GM23338 (cell line): Measurements from ENCODE around the gene HOXC12. TPM values are rescaled to one million over a fixed set of nuclear protein-coding genes. Genes with fewer than 3 reads are reported as not detected.

ENCODE experiments used
- ATAC-seq: fragments of 200-7000 bp; cut with Tn5 transposase; 3 replicates; pipeline ENCODE4 v1.9.1; 2020
- DNase-seq: peaks from one replicate; pipeline ENCODE4 v3.0.0-alpha.2; 2015; ENCODE audit warnings: low spot score
- H2AFZ ChIP-seq: fragments of 200-600 bp; sonication (generic); 2 replicates; pipeline ENCODE4 v1.8.0; 2016; ENCODE audit warnings: antibody characterized with exemption, mild to moderate bottlenecking, moderate library complexity
- H3F3A ChIP-seq: fragments of 200-600 bp; sonication (generic); replicated peaks from 2 replicates; pipeline ENCODE4 v1.8.0; 2017; ENCODE audit warnings: antibody characterized with exemption, mixed run types, low read depth
- H3K27ac ChIP-seq: fragments of 200-600 bp; sonication (generic); 2 replicates; pipeline ENCODE4 v1.6.1; 2016; ENCODE audit warnings: low read depth
- H3K27me3 ChIP-seq: fragments of 200-600 bp; sonication (generic); 2 replicates; pipeline ENCODE4 v1.8.0; 2016; ENCODE audit warnings: mild to moderate bottlenecking, mixed run types, moderate library complexity; ENCODE audit not compliant: insufficient read depth
- H3K36me3 ChIP-seq: fragments of 200-600 bp; sonication (generic); 2 replicates; pipeline ENCODE4 v1.8.0; 2016; ENCODE audit warnings: mild to moderate bottlenecking; ENCODE audit not compliant: insufficient read depth
- H3K4me1 ChIP-seq: fragments of 200-600 bp; sonication (generic); 2 replicates; pipeline ENCODE4 v1.8.0; 2016; ENCODE audit warnings: mild to moderate bottlenecking, moderate library complexity; ENCODE audit not compliant: insufficient read depth
- H3K4me2 ChIP-seq: fragments of 200-600 bp; sonication (generic); 2 replicates; pipeline ENCODE4 v1.7.1; 2017; ENCODE audit warnings: mixed run types
- H3K4me3 ChIP-seq: fragments of 200-600 bp; sonication (generic); 2 replicates; pipeline ENCODE4 v1.6.1; 2016; ENCODE audit warnings: mixed run types
- H3K79me2 ChIP-seq: fragments of 200-600 bp; sonication (generic); replicated peaks from 2 replicates; pipeline ENCODE4 v1.8.0; 2017; ENCODE audit warnings: mild to moderate bottlenecking; ENCODE audit not compliant: insufficient read depth
- H3K9me2 ChIP-seq: fragments of 200-600 bp; sonication (generic); 2 replicates; pipeline ENCODE4 v1.8.0; 2017; ENCODE audit not compliant: insufficient read depth
- H4K20me1 ChIP-seq: fragments of 200-600 bp; sonication (generic); replicated peaks from 2 replicates; pipeline ENCODE4 v1.8.0; 2017; ENCODE audit warnings: mild to moderate bottlenecking; ENCODE audit not compliant: insufficient read depth
- H3K27ac Mint-ChIP-seq: 2 replicates; pipeline ENCODE4 v1.8.0; 2020; ENCODE audit warnings: inconsistent platforms, mild to moderate bottlenecking, moderate library complexity, mixed read lengths
- H3K27me3 Mint-ChIP-seq: 3 replicates; pipeline ENCODE4 v1.8.0; 2022; ENCODE audit warnings: low read depth, mild to moderate bottlenecking, moderate library complexity, mixed read lengths, inconsistent platforms; ENCODE audit not compliant: insufficient read depth, poor library complexity
- H3K36me3 Mint-ChIP-seq: 3 replicates; pipeline ENCODE4 v1.8.0; 2021; ENCODE audit warnings: low read depth, mild to moderate bottlenecking, inconsistent platforms, moderate library complexity, mixed read lengths
- H3K4me1 Mint-ChIP-seq: 3 replicates; pipeline ENCODE4 v1.8.0; 2020; ENCODE audit warnings: mild to moderate bottlenecking, inconsistent platforms, mixed read lengths
- H3K4me3 Mint-ChIP-seq: 3 replicates; pipeline ENCODE4 v1.8.0; 2021; ENCODE audit warnings: moderate library complexity, mild to moderate bottlenecking, inconsistent platforms, mixed read lengths
- H3K9me3 Mint-ChIP-seq: 3 replicates; pipeline ENCODE4 v1.8.0; 2020; ENCODE audit warnings: moderate library complexity, mild to moderate bottlenecking, inconsistent platforms, mixed read lengths
- CREB1 ChIP-seq: fragments of 250-450 bp; sonication (Bioruptor Pico); IDR thresholded peaks from 2 replicates; pipeline ENCODE4 v1.5.0; 2020; ENCODE audit warnings: low read depth, mild to moderate bottlenecking, moderate library complexity
- ETS1 ChIP-seq: IDR thresholded peaks from 2 replicates; pipeline ENCODE4 v1.6.1; 2016; ENCODE audit warnings: antibody characterized with exemption
- EZH2 ChIP-seq: fragments of 200-600 bp; sonication (generic); IDR thresholded peaks from one replicate; pipeline ENCODE4 v1.8.0; 2017; ENCODE audit warnings: antibody characterized with exemption, mild to moderate bottlenecking, low read depth; ENCODE audit not compliant: unreplicated experiment
- JUNB ChIP-seq: IDR thresholded peaks from one replicate; pipeline ENCODE4 v1.6.1; 2016; ENCODE audit warnings: antibody characterized with exemption; ENCODE audit not compliant: unreplicated experiment
- NANOG ChIP-seq: IDR thresholded peaks from 2 replicates; pipeline ENCODE4 v1.6.1; 2016; ENCODE audit warnings: antibody characterized with exemption, borderline replicate concordance
- POLR2AphosphoS5 ChIP-seq: IDR thresholded peaks from 2 replicates; pipeline ENCODE4 v1.6.1; 2016; ENCODE audit warnings: antibody characterized with exemption, low read depth
- ZNF331 ChIP-seq: fragments of 250-450 bp; sonication (Bioruptor Pico); IDR thresholded peaks from 2 replicates; pipeline ENCODE4 v1.5.0; 2020; ENCODE audit warnings: low read depth, mild to moderate bottlenecking, moderate library complexity
- ZNF462 ChIP-seq: fragments of 250-450 bp; sonication (Bioruptor Pico); IDR thresholded peaks from 2 replicates; pipeline ENCODE4 v1.5.0; 2020; ENCODE audit warnings: mild to moderate bottlenecking, moderate library complexity
- polyA plus RNA-seq: library from polyadenylated mRNA; unstranded; fragments of >200 nt; fragmentation: Nextera tagmentation; extraction: Ambion mirVana; gene quantifications from 2 replicates; pipeline ENCODE4 v1.2.1, GENCODE V29; 2016
- total RNA-seq: library from RNA; depleted of rRNA; stranded (reverse); fragments of >200 nt; shearing (Covaris generic); gene quantifications from 2 replicates; pipeline ENCODE4 v1.2.3, GENCODE V29; 2014

HOXC12 gene
- total and polyA plus RNA-seq, 2 experiments from 2014 or later = not detected

- no peak for TF ChIP-seq ZNF462 (CRISPR knock-in tag)
These were observed 17.6 kb upstream of the HOXC12 start (continued) for GRCh38 chr12:53937099-53937498.

- Histone ChIP-seq H3K27ac (no peak overlapping the region), H3K4me3 (0 out of 2 replicates have a peak overlapping the region, but pooled peaks have one; percentile 12), H3F3A (peaks cover 29% of the 10 kb centered on the region), H3K9me2 (no peaks in the 10 kb centered on the region), H2AFZ (no peak overlapping the region), H3K36me3 (no peaks in the 10 kb centered on the region), H3K4me2 (peak overlapping the region; percentile 57; the same call in 1 of the 2 replicates), H3K4me1 (peaks cover 32% of the 10 kb centered on the region), H3K79me2 (no peaks in the 10 kb centered on the region), H3K27me3 (peaks cover 100% of the 10 kb centered on the region), H4K20me1 (peaks cover 50% of the 10 kb centered on the region)
- no peak for ATAC-seq
- Mint-ChIP-seq H3K36me3 (no peaks in the 10 kb centered on the region), H3K27me3 (peaks cover 97% of the 10 kb centered on the region), H3K9me3 (peaks cover 6% of the 10 kb centered on the region; the same call in 2 of the 3 replicates), H3K4me1 (peaks cover 22% of the 10 kb centered on the region), H3K4me3 (peak overlapping the region; percentile 42; the same call in 1 of the 3 replicates), H3K27ac (no peak overlapping the region)
- DNase-seq = no peak
- TF ChIP-seq ZNF331 (CRISPR knock-in tag) = no peak
- peak; percentile 97 for TF ChIP-seq EZH2
- no peak for TF ChIP-seq ETS1
- no peak for TF ChIP-seq CREB1 (CRISPR knock-in tag)
- no peak for TF ChIP-seq ZNF462 (CRISPR knock-in tag)
- TF ChIP-seq JUNB = no peak
- no peak for TF ChIP-seq POLR2AphosphoS5
- TF ChIP-seq NANOG = no peak
These were observed 16.9 kb upstream of the HOXC12 start for GRCh38 chr12:53937596-53938325.
